H1 (cell line): Measurements from ENCODE around the gene SUMF1. TPM values are rescaled to one million over a fixed set of nuclear protein-coding genes. Genes with fewer than 3 reads are reported as not detected.

Experiments
- CTCF ChIA-PET: fragments of 300-600 bp; sonication (Branson Sonifier 250); formaldehyde crosslinking; loops from one replicate; lab custom pipeline; 2021; ENCODE audit not compliant: partially characterized antibody; lab: Charles Lee
- POLR2A ChIA-PET: fragments of 300-600 bp; sonication (Branson Sonifier 250); formaldehyde crosslinking; loops from one replicate; lab custom pipeline; 2021; ENCODE audit warnings: inconsistent platforms; ENCODE audit not compliant: partially characterized antibody; lab: Charles Lee
- DNase-seq, 2 experiments: peaks; one replicate each; pipeline versions ENCODE4 v3.0.0 to v3.0.0-alpha.2; 2010 to 2022; ENCODE audit warnings: low spot score in 2 of 2, low read depth in 1 of 2, mixed read lengths in 1 of 2
- FAIRE-seq: peaks from 2 replicates; lab custom pipeline; 2011; peaks lifted over from hg19 to GRCh38; lab: Jason Lieb, UNC
- H2AFZ ChIP-seq: 2 replicates; pipeline ENCODE4 v1.8.1; 2012; ENCODE audit warnings: low read length, inconsistent platforms
- H2AK5ac ChIP-seq: 2 replicates; pipeline ENCODE4 v1.6.1; 2013; ENCODE audit warnings: low read depth, low read length
- H2BK120ac ChIP-seq: replicated peaks from 2 replicates; pipeline ENCODE3; 2013; ENCODE audit warnings: low read depth, low read length, inconsistent platforms
- H2BK12ac ChIP-seq: 2 replicates; pipeline ENCODE4 v1.6.1; 2013; ENCODE audit warnings: low read depth, low read length
- H2BK15ac ChIP-seq: 2 replicates; pipeline ENCODE4 v1.6.1; 2013; ENCODE audit warnings: low read length
- H2BK20ac ChIP-seq: 2 replicates; pipeline ENCODE4 v1.6.1; 2013; ENCODE audit warnings: low read length
- H2BK5ac ChIP-seq: 2 replicates; pipeline ENCODE4 v1.6.1; 2013; ENCODE audit warnings: low read depth, low read length
- H3K14ac ChIP-seq: 2 replicates; pipeline ENCODE4 v1.6.1; 2013; ENCODE audit warnings: inconsistent platforms; ENCODE audit not compliant: insufficient read length
- H3K18ac ChIP-seq: 2 replicates; pipeline ENCODE4 v1.6.1; 2013; ENCODE audit warnings: low read length; ENCODE audit errors: extremely low read depth
- H3K23ac ChIP-seq: 2 replicates; pipeline ENCODE4 v1.6.1; 2013; ENCODE audit warnings: inconsistent platforms; ENCODE audit not compliant: insufficient read length
- H3K23me2 ChIP-seq: 2 replicates; pipeline ENCODE4 v1.6.1; 2013; ENCODE audit warnings: low read depth, low read length
- H3K27ac ChIP-seq: 2 replicates; pipeline ENCODE4 v1.6.1; 2011; ENCODE audit warnings: low read depth, low read length, inconsistent platforms
- H3K27me3 ChIP-seq, 4 experiments: replicated peaks in 1 of 4; 1 replicate in 1 of 4; 2 replicates in 3 of 4; pipeline versions ENCODE4 v1.6.1 to v1.8.1; 2011 to 2013; ENCODE audit warnings: low read length in 3 of 4, mild to moderate bottlenecking in 3 of 4, inconsistent platforms in 2 of 4, mixed read lengths in 2 of 4, moderate library complexity in 1 of 4; ENCODE audit not compliant: control insufficient read depth in 3 of 4, insufficient read depth in 3 of 4; ENCODE audit errors: extremely low read depth in 1 of 4
- H3K36me3 ChIP-seq, 4 experiments: 2 replicates each; pipeline versions ENCODE4 v1.6.1 to v1.8.1; 2011 to 2013; ENCODE audit warnings: mild to moderate bottlenecking in 4 of 4, low read length in 3 of 4, moderate library complexity in 2 of 4, control low read depth in 1 of 4, inconsistent platforms in 1 of 4; ENCODE audit not compliant: insufficient read depth in 4 of 4, control insufficient read depth in 2 of 4
- H3K4ac ChIP-seq: replicated peaks from 2 replicates; pipeline ENCODE3; 2013; ENCODE audit warnings: low read length, low read depth, mixed read lengths, inconsistent platforms; ENCODE audit not compliant: insufficient read length
- H3K4me1 ChIP-seq, 4 experiments: replicated peaks in 1 of 4; 1 replicate in 1 of 4; 2 replicates in 3 of 4; pipeline versions ENCODE4 v1.6.1 to v1.8.1; 2011 to 2013; ENCODE audit warnings: low read length in 3 of 4, inconsistent platforms in 2 of 4, mixed read lengths in 1 of 4; ENCODE audit not compliant: insufficient read depth in 4 of 4, control insufficient read depth in 3 of 4
- H3K4me2 ChIP-seq, 2 experiments: 2 replicates each; pipeline versions ENCODE4 v1.6.1 to v1.8.1; 2011 to 2013; ENCODE audit warnings: low read depth in 2 of 2, low read length in 2 of 2, control low read depth in 1 of 2, inconsistent platforms in 1 of 2, mild to moderate bottlenecking in 1 of 2; ENCODE audit not compliant: insufficient read depth in 1 of 2
- H3K4me3 ChIP-seq, 4 experiments: fragments of 200-600, 300-600 bp in 1 of 4; sonication (generic), shearing (Covaris generic), sonication (Bioruptor Twin) in 1 of 4; 2 replicates each; pipeline versions ENCODE4 v1.5.1 to v1.8.1; 2011 to 2016; ENCODE audit warnings: low read length in 4 of 4, low read depth in 3 of 4, control low read depth in 2 of 4, inconsistent platforms in 2 of 4, mild to moderate bottlenecking in 2 of 4, mixed read lengths in 1 of 4, moderate library complexity in 1 of 4; ENCODE audit not compliant: insufficient read depth in 2 of 4; ENCODE audit errors: extremely low read depth in 1 of 4
- H3K56ac ChIP-seq: replicated peaks from 2 replicates; pipeline ENCODE3; 2013; ENCODE audit warnings: low read depth, mild to moderate bottlenecking, mixed read lengths, low read length, inconsistent platforms; ENCODE audit not compliant: insufficient read length
- H3K79me1 ChIP-seq: 2 replicates; pipeline ENCODE4 v1.6.1; 2013; ENCODE audit warnings: low read depth, low read length, control low read depth
- H3K79me2 ChIP-seq, 2 experiments: 2 replicates each; pipeline versions ENCODE4 v1.6.1 to v1.8.1; 2012 to 2013; ENCODE audit warnings: low read length in 2 of 2, mild to moderate bottlenecking in 2 of 2, inconsistent platforms in 1 of 2; ENCODE audit not compliant: insufficient read depth in 2 of 2, control insufficient read depth in 1 of 2
- H3K9ac ChIP-seq, 4 experiments: replicated peaks in 1 of 4; 1 replicate in 1 of 4; 2 replicates in 3 of 4; pipeline versions ENCODE4 v1.6.1 to v1.8.1; 2011 to 2013; ENCODE audit warnings: low read depth in 3 of 4, low read length in 3 of 4, control low read depth in 2 of 4, mild to moderate bottlenecking in 2 of 4, moderate library complexity in 2 of 4, inconsistent platforms in 1 of 4; ENCODE audit errors: extremely low read depth in 1 of 4
- H3K9me3 ChIP-seq, 2 experiments: 2 replicates each; pipeline versions ENCODE4 v1.6.1 to v1.8.1; 2012 to 2013; ENCODE audit warnings: mild to moderate bottlenecking in 2 of 2, moderate library complexity in 2 of 2, control low read depth in 1 of 2, inconsistent platforms in 1 of 2, low read depth in 1 of 2, low read length in 1 of 2, mixed read lengths in 1 of 2; ENCODE audit not compliant: insufficient read depth in 2 of 2
- H4K20me1 ChIP-seq, 2 experiments: replicated peaks in 1 of 2; 2 replicates each; pipeline versions ENCODE3 to v1.8.1; 2011 to 2013; ENCODE audit warnings: inconsistent platforms in 2 of 2, low read length in 2 of 2, mild to moderate bottlenecking in 1 of 2; ENCODE audit not compliant: insufficient read depth in 2 of 2, control insufficient read depth in 1 of 2
- H4K5ac ChIP-seq: 2 replicates; pipeline ENCODE4 v1.6.1; 2013; ENCODE audit warnings: low read length, low read depth, mixed read lengths, inconsistent platforms; ENCODE audit not compliant: insufficient read length
- H4K8ac ChIP-seq: 2 replicates; pipeline ENCODE4 v1.8.0; 2013; ENCODE audit warnings: mild to moderate bottlenecking, moderate library complexity, low read length, inconsistent platforms; ENCODE audit not compliant: insufficient read depth; ENCODE audit errors: extremely low read depth
- H4K91ac ChIP-seq: replicated peaks from 2 replicates; pipeline ENCODE3; 2013; ENCODE audit warnings: low read length, mixed read lengths, inconsistent platforms; ENCODE audit not compliant: insufficient read length
- HDAC6 ChIP-seq: IDR thresholded peaks from one replicate; pipeline ENCODE4 v1.7.1; 2012; ENCODE audit warnings: low read depth, mild to moderate bottlenecking, inconsistent platforms, low read length, moderate library complexity
- MAFK ChIP-seq: IDR thresholded peaks from 2 replicates; pipeline ENCODE4 v1.6.1; 2012; ENCODE audit warnings: low read depth, mild to moderate bottlenecking, improper control_type of control experiment, low read length
- RXRA ChIP-seq: IDR thresholded peaks from 2 replicates; pipeline ENCODE4 v1.6.1; 2011; ENCODE audit warnings: low read depth, mild to moderate bottlenecking, low read length, moderate library complexity; ENCODE audit not compliant: insufficient read depth
- SAP30 ChIP-seq: fragments of 300-600 bp; sonication (generic); IDR thresholded peaks from 2 replicates; pipeline ENCODE4 v1.7.1; 2012; ENCODE audit warnings: low read length, moderate library complexity, mild to moderate bottlenecking, inconsistent platforms; ENCODE audit not compliant: insufficient read depth, insufficient replicate concordance
- SRF ChIP-seq: IDR thresholded peaks from 2 replicates; pipeline ENCODE4 v1.6.1; 2011; ENCODE audit warnings: mild to moderate bottlenecking, low read depth, low read length, moderate library complexity
- WGBS, 2 experiments: shearing (Covaris generic) in 1 of 2; methylation state at CpG; one replicate each; pipeline versions ENCODE4 v1.1.6 to v1.1.7; 2013 to 2015; ENCODE audit warnings: low lambda C conversion rate in 2 of 2, mixed read lengths in 2 of 2, inconsistent platforms in 1 of 2, low coverage in 1 of 2, missing lambda C conversion rate in 1 of 2; ENCODE audit not compliant: insufficient replicate concordance in 2 of 2, insufficient coverage in 1 of 2, insufficient read length in 1 of 2; ENCODE audit errors: extremely low coverage in 1 of 2, missing lambda C conversion rate in 1 of 2; 5-methylcytosine and 5-hydroxymethylcytosine counted together
- polyA plus RNA-seq, 7 experiments: library from polyadenylated mRNA; depleted of rRNA in 3 of 7; stranded (reverse) in 5 of 7; unstranded in 2 of 7; fragments of >200 nt in 5 of 7; fragments of 200-250 nt in 2 of 7; gene quantifications; 1 replicate in 5 of 7; 2 replicates in 1 of 7; 4 replicates in 1 of 7; pipeline versions ENCODE4 v1.2.1 to v1.2.3, GENCODE V29; 2011 to 2013; ENCODE audit warnings: missing spikeins in 2 of 7, mixed read lengths in 2 of 7
- total RNA-seq: library from RNA; stranded (reverse); fragmentation: NEBNext Ultra II Directional; extraction: Animal tissue kit (Norgen Biotek cat#: 25700); gene quantifications from 2 replicates; pipeline ENCODE4 v1.2.1, GENCODE V29; 2021

Gene SUMF1
- total and polyA plus RNA-seq, 2 of the 8 experiments (the other 6 are each of a cell fraction or from before 2014, with no cell fraction given): 12.5 to 15.0 TPM

GRCh38 chr3:4501927-4502326 is 34.9 kb upstream of the SUMF1 start:
- no peak overlapping the region for H2BK120ac ChIP-seq
- no peak for DNase-seq
- TF ChIP-seq MAFK: no peak
- no peak for TF ChIP-seq SAP30
- no peak for TF ChIP-seq RXRA
- TF ChIP-seq SRF: no peak
- no peak for TF ChIP-seq HDAC6
- no peak overlapping the region for H3K4me2 ChIP-seq
- H3K23ac ChIP-seq: no peak overlapping the region
- H3K56ac ChIP-seq: no peak overlapping the region
- no peaks in the 10 kb centered on the region for H3K27me3 ChIP-seq
- H3K14ac ChIP-seq: no peak overlapping the region
- ChIA-PET CTCF (interaction anchor here (1.3 to 1.7 kb wide), 2 partner anchors 9 to 151 kb away, joined by 4 read pairs; partner anchors contain the start of gene ITPR1), POLR2A (interaction anchor here (8.6 kb wide), 1 partner anchor 9 kb away, joined by 91 read pairs; the partner anchor contains the start of gene ITPR1)
- no peak overlapping the region for H2BK12ac ChIP-seq
- H3K23me2 ChIP-seq: no peaks in the 10 kb centered on the region
- no peak overlapping the region for H4K8ac ChIP-seq
- H3K4ac ChIP-seq: no peak overlapping the region
- H3K27ac ChIP-seq: no peak overlapping the region
- no peaks in the 10 kb centered on the region for H3K9me3 ChIP-seq
- H4K20me1 ChIP-seq: peaks cover 0 to 2% of the 10 kb centered on the region in 2 experiments
- no peak overlapping the region for H2BK5ac ChIP-seq
- H2AK5ac ChIP-seq: no peak overlapping the region
- no peaks in the 10 kb centered on the region; a peak in 1 of 4 replicates for H3K79me2 ChIP-seq
- no peak overlapping the region for H3K9ac ChIP-seq
- no peak for FAIRE-seq
- 82% methylated on average over 9 of the region's 9 CpGs; no CpG with 5 or more reads in 1 of the 2 experiments for WGBS, 2 experiments
- H2BK15ac ChIP-seq: no peak overlapping the region
- H4K5ac ChIP-seq: no peak overlapping the region
- no peaks in the 10 kb centered on the region for H3K79me1 ChIP-seq
- H4K91ac ChIP-seq: no peak overlapping the region
- H3K4me3 ChIP-seq: no peak overlapping the region
- no peaks in the 10 kb centered on the region for H3K4me1 ChIP-seq
- H3K18ac ChIP-seq: no peak overlapping the region
- no peak overlapping the region for H2AFZ ChIP-seq
- no peak overlapping the region for H2BK20ac ChIP-seq
- H3K36me3 ChIP-seq: no peaks in the 10 kb centered on the region
